HG03095 (cell line): ENCODE measurements around the gene MCC.

Source experiments
- ATAC-seq: cut with Tn5 transposase; IDR thresholded peaks from one replicate; pipeline ENCODE4 v1.9.1; 2021; ENCODE audit warnings: moderate library complexity; ENCODE audit not compliant: unreplicated experiment

The MCC gene

DNA sequence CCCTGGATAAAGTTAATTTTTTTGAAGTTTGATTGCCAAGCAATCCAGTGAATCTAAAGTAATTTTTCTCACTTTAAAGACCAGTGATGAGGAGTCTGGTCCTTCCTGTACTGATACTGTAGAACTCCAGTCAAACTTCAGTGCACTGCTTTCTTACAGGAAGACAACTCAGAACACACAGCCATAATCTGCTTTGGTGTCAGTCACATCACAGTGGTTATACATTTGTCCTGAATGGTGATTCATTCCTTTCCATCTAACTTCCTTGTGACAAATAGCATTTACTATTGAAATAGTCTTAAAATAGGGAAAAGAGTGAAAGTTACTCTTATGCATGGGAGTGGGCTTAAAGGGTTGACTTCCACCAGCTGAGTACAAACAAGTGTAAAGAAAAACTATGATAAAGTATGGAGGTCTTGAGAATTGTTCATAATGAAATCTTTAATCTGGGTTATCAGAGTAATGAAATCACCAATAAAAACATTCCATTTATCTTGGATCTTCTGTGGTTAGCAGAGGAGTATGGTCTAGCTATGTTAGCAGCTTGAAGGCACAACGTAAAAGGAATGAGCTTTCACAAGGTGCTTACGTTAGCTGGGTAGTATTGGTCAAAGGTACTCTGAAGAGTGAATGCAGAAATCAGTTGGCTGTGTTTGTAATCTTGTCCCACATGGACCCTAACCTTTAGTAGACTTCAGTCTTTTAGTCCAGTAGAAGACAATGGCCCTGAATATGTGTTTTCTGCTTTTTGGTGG is 470.2 kb downstream of the MCC start:
- no peak for ATAC-seq

- ATAC-seq = no peak
Measured at GRCh38 chr5:113005454-113005853, 482.8 kb downstream of the MCC start.

- no peak for ATAC-seq
Measured at GRCh38 chr5:113003763-113004162, 484.5 kb downstream of the MCC start.

- ATAC-seq = no peak
Measured at GRCh38 chr5:113002423-113002822, 485.8 kb downstream of the MCC start.

- no peak for ATAC-seq
Measured at GRCh38 chr5:113000466-113000865, 487.8 kb downstream of the MCC start.

GRCh38 chr5:112998296-112998695 is 490.0 kb downstream of the MCC start:
- no peak for ATAC-seq

GRCh38 chr5:112996830-112997374 is 491.4 kb downstream of the MCC start:
- no peak for ATAC-seq

DNA sequence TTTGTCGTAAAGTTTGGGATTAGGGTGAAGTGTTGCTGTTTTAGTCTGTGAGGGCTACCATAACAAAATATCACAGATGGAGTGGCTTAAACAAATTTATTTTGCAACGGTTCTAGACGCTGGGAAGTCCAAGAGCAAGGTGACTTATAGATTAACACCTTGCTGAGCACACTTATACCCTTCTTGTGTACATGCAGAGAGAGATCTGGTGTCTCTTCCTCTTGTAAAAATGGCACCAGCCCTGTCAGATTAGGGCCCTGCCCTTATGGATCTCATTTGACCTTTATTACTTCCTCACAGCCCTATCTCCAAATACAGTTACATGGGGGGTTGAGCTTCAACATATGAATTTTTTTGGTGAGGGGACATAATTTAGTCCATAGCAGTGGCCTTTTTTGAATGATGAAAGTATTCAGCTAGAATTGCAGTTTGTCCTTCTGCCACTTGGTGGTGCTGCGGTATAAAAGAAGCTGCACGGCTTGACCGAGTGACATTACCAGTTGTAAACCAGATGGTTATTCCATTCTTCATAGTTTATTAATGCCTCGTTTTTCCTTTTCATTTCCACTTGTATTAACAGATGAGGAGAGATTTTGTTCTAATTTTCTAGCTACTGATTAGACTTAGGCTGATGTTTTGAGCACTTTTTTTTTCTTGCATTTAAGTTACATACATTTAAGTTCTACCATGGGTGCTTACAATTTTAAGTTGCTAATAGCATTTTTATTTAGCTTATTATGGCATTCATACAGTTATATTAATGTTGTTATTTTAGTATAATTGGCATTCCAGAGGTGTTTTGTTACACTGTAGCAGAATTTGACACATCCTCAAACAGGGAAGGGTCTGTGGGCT is 492.3 kb downstream of the MCC start:
- ATAC-seq = peak; percentile 74

- no peak for ATAC-seq
Measured at GRCh38 chr5:112986224-112986623, 502.0 kb downstream of the MCC start.

DNA sequence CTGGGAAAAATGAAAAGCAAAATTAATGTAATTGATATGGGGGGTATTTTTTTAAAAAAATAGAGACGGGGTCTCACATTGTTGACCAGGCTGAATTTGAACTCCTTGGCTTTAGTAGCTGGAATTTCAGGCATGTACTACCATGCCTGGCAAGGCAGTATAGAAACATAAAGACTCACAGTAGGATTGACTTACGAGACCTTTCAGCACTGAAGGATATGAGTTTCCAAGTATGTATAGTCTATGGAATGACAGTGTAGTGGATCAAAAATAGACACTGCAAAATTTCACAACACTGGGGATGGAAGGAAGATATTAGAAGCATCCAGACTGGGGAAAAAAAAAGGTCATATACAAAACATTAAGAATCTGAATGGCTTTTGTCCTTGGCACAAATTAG is 504.9 kb downstream of the MCC start:
- no peak for ATAC-seq

GRCh38 chr5:112979723-112980122 is 508.5 kb downstream of the MCC start:
- no peak for ATAC-seq

DNA sequence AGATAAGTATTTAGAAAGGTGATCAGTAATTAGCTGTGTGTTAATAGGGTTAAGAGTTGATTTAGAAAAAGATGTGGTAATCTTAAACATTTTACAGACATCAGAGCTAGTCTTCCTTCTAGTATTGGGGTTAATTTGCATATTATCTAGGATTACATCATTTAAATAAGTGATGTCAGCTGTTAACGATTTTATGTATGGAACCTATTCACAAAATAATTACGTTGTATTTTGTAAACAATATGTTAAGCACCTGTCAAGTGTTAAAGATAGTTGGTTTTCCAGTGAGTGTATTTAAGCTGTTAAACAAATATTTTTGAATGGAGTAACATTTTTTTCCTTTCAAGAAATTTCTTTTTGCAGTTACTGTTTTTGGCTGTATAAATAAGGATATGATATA is 509.4 kb downstream of the MCC start:
- ATAC-seq = no peak

GRCh38 chr5:112977440-112977861 is 510.8 kb downstream of the MCC start:
- ATAC-seq = no peak

- ATAC-seq = peak; percentile 96
Measured at GRCh38 chr5:112976432-112977309, 511.6 kb downstream of the MCC start, which contains the start of gene DCP2. DCP2 (plus strand) TSS chr5:112976798; CDS start chr5:112976934, 136 bp downstream.

GRCh38 chr5:112975721-112976431 is 512.4 kb downstream of the MCC start:
- ATAC-seq = no peak

DNA sequence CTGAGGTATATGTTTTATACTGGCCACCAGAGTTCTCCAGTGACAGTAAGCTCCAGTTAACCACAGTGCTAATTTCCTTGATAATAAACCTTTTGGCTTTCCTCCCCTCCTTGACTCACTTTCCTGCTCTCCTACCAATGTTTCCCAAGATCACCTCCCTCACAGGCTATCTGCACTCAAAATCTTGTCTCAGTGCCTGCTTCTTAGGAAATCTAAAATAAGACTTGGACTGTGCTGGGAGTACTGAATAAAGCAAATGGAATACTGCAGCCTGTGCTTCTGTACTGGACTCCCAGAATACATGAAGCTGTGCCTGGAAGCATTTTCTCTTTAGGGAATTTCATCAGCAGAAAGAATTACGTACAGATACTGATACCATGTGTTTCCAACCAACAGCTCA is 513.4 kb downstream of the MCC start:
- ATAC-seq = no peak

DNA sequence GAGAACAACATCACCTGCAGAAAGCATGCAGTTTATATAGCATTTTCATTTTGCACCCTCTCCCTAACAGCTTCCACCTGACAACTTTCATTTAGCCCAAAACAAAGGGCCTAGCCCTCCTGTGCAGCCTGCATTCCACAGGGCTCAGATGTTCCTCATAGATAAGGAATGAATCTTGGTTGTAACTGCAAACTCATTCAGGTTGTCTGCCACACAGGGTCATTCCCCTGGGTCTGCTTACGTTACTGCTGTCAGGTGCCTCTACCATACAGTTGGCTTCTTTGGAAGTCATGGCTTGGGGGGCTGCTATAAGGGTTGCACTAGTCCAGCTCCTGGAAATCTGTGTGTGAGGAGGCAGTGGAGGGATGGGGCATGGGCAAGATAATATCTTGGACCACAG is 514.3 kb downstream of the MCC start:
- ATAC-seq = no peak

DNA sequence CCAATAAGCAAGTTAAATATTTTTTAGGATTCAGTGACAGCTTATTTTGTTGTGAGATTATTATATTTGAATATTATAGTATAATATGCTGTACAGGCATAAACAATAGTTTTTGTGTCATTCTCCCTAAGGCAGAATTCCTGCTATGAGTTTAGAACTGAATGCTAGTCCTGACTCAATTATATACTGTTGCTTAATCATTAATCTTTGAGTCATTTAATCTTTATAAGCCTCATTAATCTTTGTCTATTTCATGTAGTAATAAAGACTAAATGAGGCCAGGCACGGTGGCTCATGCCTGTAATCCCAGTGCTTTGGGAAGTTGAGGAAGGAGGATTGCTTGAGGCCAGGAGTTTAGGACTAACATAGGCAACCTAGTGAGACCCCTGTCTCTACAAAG is 515.2 kb downstream of the MCC start:
- ATAC-seq = no peak
